ENCODE results near the gene GLA.

The GLA gene

DNA sequence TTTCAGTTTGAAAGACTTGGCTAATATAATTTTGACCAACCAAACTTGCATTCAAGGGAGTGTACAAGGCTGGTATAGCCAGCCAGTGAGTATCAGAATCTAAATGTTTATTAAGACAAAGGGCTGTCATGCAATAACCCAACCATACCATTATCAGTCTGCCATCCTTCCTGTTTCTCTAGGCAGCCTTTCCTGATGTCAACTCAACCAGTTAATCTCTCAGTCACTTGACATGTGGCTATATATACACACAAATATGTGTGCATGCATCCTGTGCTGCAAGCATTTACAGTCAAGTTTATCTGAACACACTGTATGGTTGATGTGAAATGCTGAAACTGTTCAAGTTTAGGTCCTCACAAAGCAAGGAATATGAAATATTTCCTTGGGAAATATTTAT is 38.9 kb downstream of the GLA start:
- H3K36me3 ChIP-seq (ENCODE audit: control insufficient read depth, insufficient read depth, low read length): no peaks in the 10 kb centered on the region; the same call in 1 of the 2 replicates
- H3K27me3 ChIP-seq (replicated peaks; ENCODE audit: control insufficient read depth, insufficient read depth, low read length): no peaks in the 10 kb centered on the region
- TF ChIP-seq, protein P1, sequence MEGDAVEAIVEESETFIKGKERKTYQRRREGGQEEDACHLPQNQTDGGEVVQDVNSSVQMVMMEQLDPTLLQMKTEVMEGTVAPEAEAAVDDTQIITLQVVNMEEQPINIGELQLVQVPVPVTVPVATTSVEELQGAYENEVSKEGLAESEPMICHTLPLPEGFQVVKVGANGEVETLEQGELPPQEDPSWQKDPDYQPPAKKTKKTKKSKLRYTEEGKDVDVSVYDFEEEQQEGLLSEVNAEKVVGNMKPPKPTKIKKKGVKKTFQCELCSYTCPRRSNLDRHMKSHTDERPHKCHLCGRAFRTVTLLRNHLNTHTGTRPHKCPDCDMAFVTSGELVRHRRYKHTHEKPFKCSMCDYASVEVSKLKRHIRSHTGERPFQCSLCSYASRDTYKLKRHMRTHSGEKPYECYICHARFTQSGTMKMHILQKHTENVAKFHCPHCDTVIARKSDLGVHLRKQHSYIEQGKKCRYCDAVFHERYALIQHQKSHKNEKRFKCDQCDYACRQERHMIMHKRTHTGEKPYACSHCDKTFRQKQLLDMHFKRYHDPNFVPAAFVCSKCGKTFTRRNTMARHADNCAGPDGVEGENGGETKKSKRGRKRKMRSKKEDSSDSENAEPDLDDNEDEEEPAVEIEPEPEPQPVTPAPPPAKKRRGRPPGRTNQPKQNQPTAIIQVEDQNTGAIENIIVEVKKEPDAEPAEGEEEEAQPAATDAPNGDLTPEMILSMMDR (IDR thresholded peaks at IDR 0.05; ENCODE audit: insufficient read depth, low read length, poor library complexity, severe bottlenecking): no peak
- H3K4me3 ChIP-seq (replicated peaks; ENCODE audit: low read depth, low read length): no peak overlapping the region
- DNase-seq (ENCODE audit: extremely low read depth, insufficient read length): no peak

DNA sequence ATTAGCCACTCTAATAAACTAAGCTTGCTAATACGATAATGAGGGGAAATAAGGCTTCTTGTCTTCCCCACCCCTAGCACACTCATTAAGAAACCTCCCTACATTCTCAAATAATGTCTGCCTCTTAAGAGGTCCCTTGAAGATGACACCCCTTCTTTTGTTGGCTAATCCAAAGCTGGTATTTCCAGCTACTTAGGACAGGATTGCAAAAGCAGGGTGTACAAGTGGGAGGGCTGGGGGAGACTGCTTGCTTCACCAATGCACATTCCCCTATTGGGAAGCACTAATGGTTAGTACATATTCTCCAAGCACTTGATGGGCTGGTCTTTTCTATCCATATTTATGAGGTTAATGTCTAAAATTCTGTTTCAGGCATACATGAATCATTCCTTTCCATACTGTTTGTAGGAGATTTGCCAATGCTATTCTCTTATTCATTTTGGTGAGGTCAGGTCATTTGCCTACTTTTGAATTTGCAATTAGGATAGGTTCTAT is 42.4 kb downstream of the GLA start:
- no peak for DNase-seq (ENCODE audit: extremely low read depth, insufficient read length)
- Histone ChIP-seq H3K27me3 (replicated peaks; ENCODE audit: control insufficient read depth, insufficient read depth, low read length) (no peaks in the 10 kb centered on the region), H3K4me3 (replicated peaks; ENCODE audit: low read depth, low read length) (no peak overlapping the region), H3K36me3 (ENCODE audit: control insufficient read depth, insufficient read depth, low read length) (peaks cover 3% of the 10 kb centered on the region)
- TF ChIP-seq, protein P1 (IDR thresholded peaks at IDR 0.05; ENCODE audit: insufficient read depth, low read length, poor library complexity, severe bottlenecking): no peak

DNA sequence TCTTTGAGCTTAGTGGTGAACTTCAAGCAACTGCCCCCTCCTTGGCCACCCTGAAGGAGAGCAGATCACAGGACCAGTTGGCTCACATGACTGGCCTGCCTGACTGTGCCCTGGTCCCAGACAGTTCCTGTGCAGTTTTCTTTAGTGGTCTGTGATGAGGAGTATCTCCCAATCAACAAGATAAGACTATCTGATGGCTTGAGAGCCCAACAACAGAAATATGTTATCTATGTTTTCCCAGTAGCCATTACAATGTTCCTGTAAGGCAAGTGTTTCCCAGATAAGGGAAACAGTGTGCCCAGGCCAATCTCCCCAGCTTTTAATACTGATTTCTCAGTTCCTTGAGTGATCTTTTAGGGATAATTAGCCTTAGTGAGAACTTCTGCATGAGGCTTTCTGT is 45.0 kb downstream of the GLA start:
- Histone ChIP-seq H3K36me3 (ENCODE audit: control insufficient read depth, insufficient read depth, low read length) (peaks cover 12% of the 10 kb centered on the region), H3K4me3 (replicated peaks; ENCODE audit: low read depth, low read length) (no peak overlapping the region), H3K27me3 (replicated peaks; ENCODE audit: control insufficient read depth, insufficient read depth, low read length) (no peaks in the 10 kb centered on the region)
- DNase-seq (ENCODE audit: extremely low read depth, insufficient read length): no peak
- TF ChIP-seq, protein P1 (IDR thresholded peaks at IDR 0.05; ENCODE audit: insufficient read depth, low read length, poor library complexity, severe bottlenecking): no peak

DNA sequence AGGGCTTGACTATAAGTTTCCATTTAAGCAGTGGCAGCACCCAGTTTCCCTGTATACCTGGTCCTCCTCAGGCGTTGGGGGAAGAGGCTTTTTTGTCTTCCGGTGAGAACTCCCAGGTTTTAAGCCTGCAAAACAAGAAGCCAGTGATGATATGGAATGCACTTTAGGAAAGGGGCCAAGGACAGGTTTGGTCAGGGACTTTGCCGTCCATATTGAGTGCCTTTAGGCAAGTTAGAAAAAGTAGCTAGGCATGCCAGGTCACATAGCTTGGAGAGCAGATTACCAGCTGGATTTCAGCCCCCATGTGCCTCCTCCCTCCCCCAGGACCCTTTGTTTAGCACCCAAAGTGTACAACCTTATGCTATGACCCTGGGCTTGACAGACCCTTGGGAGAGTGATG is 45.6 kb downstream of the GLA start:
- no peak for DNase-seq (ENCODE audit: extremely low read depth, insufficient read length)
- Histone ChIP-seq H3K36me3 (ENCODE audit: control insufficient read depth, insufficient read depth, low read length) (peaks cover 12% of the 10 kb centered on the region), H3K27me3 (replicated peaks; ENCODE audit: control insufficient read depth, insufficient read depth, low read length) (no peaks in the 10 kb centered on the region), H3K4me3 (replicated peaks; ENCODE audit: low read depth, low read length) (no peak overlapping the region)
- TF ChIP-seq, protein P1 (IDR thresholded peaks at IDR 0.05; ENCODE audit: insufficient read depth, low read length, poor library complexity, severe bottlenecking): no peak

DNA sequence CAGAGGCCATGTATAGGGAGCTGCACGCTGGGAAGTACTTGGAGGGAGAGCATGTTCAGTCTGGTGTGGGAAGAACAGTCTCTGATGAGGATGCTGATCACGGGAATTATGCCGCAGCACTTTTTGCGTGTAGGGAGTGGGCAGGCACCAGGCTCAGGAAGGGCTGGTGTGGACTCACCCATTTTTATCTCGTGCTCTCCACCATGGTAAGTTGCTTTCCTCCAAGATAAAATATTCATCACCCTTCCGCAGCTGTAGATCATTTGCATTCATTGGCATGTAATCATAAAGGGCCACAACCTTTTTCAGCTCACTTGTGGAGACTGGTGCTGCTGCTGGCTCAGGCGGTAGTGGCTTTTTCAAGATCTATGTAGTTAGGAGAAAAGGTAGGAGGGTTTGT is 47.3 kb downstream of the GLA start:
- Histone ChIP-seq H3K27me3 (replicated peaks; ENCODE audit: control insufficient read depth, insufficient read depth, low read length) (no peaks in the 10 kb centered on the region), H3K36me3 (ENCODE audit: control insufficient read depth, insufficient read depth, low read length) (peaks cover 13% of the 10 kb centered on the region), H3K4me3 (replicated peaks; ENCODE audit: low read depth, low read length) (no peak overlapping the region)
- TF ChIP-seq, protein P1 (IDR thresholded peaks at IDR 0.05; ENCODE audit: insufficient read depth, low read length, poor library complexity, severe bottlenecking): no peak
- DNase-seq (ENCODE audit: extremely low read depth, insufficient read length): no peak

DNA sequence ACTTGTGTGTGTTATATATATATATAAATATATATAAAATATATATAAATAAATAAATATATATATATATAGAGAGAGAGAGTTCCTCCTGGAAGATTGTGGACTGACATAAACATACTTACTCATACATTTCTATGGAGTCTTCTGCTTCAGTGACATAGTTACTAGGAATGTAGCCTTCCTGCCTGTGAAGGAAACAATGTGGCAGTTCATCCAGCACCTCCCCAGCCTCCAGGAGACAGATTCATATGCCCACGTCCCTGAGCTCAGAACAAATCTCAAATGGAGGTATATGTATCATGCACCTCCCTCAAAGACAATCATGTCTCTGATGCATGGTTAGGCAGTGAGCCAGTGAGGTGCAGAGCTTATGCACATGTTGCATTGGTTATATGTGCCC is 47.8 kb downstream of the GLA start:
- Histone ChIP-seq H3K36me3 (ENCODE audit: control insufficient read depth, insufficient read depth, low read length) (peaks cover 13% of the 10 kb centered on the region), H3K4me3 (replicated peaks; ENCODE audit: low read depth, low read length) (no peak overlapping the region), H3K27me3 (replicated peaks; ENCODE audit: control insufficient read depth, insufficient read depth, low read length) (no peaks in the 10 kb centered on the region)
- TF ChIP-seq, protein P1 (IDR thresholded peaks at IDR 0.05; ENCODE audit: insufficient read depth, low read length, poor library complexity, severe bottlenecking): no peak
- DNase-seq (ENCODE audit: extremely low read depth, insufficient read length): no peak

All from GM06990 (cell line).